DMS53 treated with DMSO at 0.1 percent for 48 hours (cell line): ENCODE data around the gene DVL1.

Experiments
- DNase-seq: peaks from one replicate; lab custom pipeline; 2025; ENCODE audit not compliant: unreplicated experiment; lab: John Stamatoyannopoulos, UW

Gene DVL1

GRCh38 chr1:1342061-1342562 is 7.1 kb downstream of the DVL1 start:
- no peak for DNase-seq

GRCh38 chr1:1341549-1342021 is 7.6 kb downstream of the DVL1 start:
- no peak for DNase-seq

- DNase-seq = no peak
Observed at GRCh38 chr1:1340791-1341548, 8.2 kb downstream of the DVL1 start.

GRCh38 chr1:1340185-1340584 is 9.0 kb downstream of the DVL1 start:
- DNase-seq = no peak

GRCh38 chr1:1338278-1338677 is 10.9 kb downstream of the DVL1 start:
- DNase-seq = no peak

GRCh38 chr1:1337793-1338147 is 11.4 kb downstream of the DVL1 start:
- no peak for DNase-seq

GRCh38 chr1:1336931-1337792 is 12.1 kb downstream of the DVL1 start:
- no peak for DNase-seq

- no peak for DNase-seq
Observed at GRCh38 chr1:1336446-1336845, 12.8 kb downstream of the DVL1 start.

- DNase-seq = no peak
Observed at GRCh38 chr1:1335792-1336248, 13.4 kb downstream of the DVL1 start.

- no peak for DNase-seq
Observed at GRCh38 chr1:1335283-1335682, 13.9 kb downstream of the DVL1 start.

GRCh38 chr1:1334835-1335234 is 14.4 kb downstream of the DVL1 start:
- DNase-seq = no peak

GRCh38 chr1:1333551-1334241 is 15.5 kb downstream of the DVL1 start:
- DNase-seq = no peak

- DNase-seq = no peak
Observed at GRCh38 chr1:1332774-1333480, 16.3 kb downstream of the DVL1 start.

GRCh38 chr1:1332031-1332755 is 17.0 kb downstream of the DVL1 start:
- DNase-seq = peak; percentile 46

- peak; percentile 46 for DNase-seq
Observed at GRCh38 chr1:1331068-1331965, 17.9 kb downstream of the DVL1 start, which contains the start of gene TAS1R3. Gene TAS1R3, plus strand, starts transcription at chr1:1331280. Its CDS starts 66 bp downstream, at chr1:1331346.

GRCh38 chr1:1330366-1331067 is 18.7 kb downstream of the DVL1 start:
- no peak for DNase-seq

GRCh38 chr1:1329304-1330210 is 19.7 kb downstream of the DVL1 start:
- DNase-seq = no peak
